Caco-2 (cell line): ENCODE data around the gene SNX3. TPM values are rescaled to one million over a fixed set of nuclear protein-coding genes. Genes with fewer than 3 reads are reported as not detected.

Experiments used
- BruUV-seq: library from RNA; stranded (reverse); fragments of 400-500 nt; replicated peaks from 2 replicates; lab custom pipeline; 2021; lab: Mats Ljungman, UMichigan
- CTCF ChIA-PET: fragments of 300-600 bp; sonication (Branson Sonifier 250); formaldehyde crosslinking; loops from one replicate; lab custom pipeline; 2022; ENCODE audit warnings: antibody characterized with exemption; lab: Charles Lee
- POLR2A ChIA-PET: fragments of 300-600 bp; sonication (Branson Sonifier 250); formaldehyde crosslinking; loops from one replicate; lab custom pipeline; 2022; ENCODE audit warnings: antibody characterized with exemption; lab: Charles Lee
- DNase-seq, 2 experiments: peaks; one replicate each; pipeline versions ENCODE4 v3.0.0 to v3.0.0-alpha.2; 2020 to 2022
- H3K27me3 ChIP-seq: replicated peaks from 2 replicates; pipeline ENCODE4 v1.6.0; 2011; ENCODE audit warnings: low read length; ENCODE audit not compliant: control insufficient read depth, insufficient read depth
- H3K36me3 ChIP-seq: 2 replicates; pipeline ENCODE4 v1.5.1; 2011; ENCODE audit warnings: low read length; ENCODE audit not compliant: control insufficient read depth, insufficient read depth
- H3K4me1 ChIP-seq: fragments of 250-450 bp; sonication (Bioruptor Pico); 2 replicates; pipeline ENCODE4 v1.5.1; 2020; ENCODE audit warnings: mild to moderate bottlenecking
- H3K4me3 ChIP-seq: 2 replicates; pipeline ENCODE4 v1.5.1; 2011; ENCODE audit warnings: low read depth, mild to moderate bottlenecking, control low read depth, low read length
- H3K9me3 ChIP-seq: fragments of 250-450 bp; sonication (Bioruptor Pico); 2 replicates; pipeline ENCODE4 v1.5.1; 2020; ENCODE audit warnings: mild to moderate bottlenecking, moderate library complexity
- H3K27ac Mint-ChIP-seq: one replicate; pipeline ENCODE4 v1.8.0; 2022; ENCODE audit warnings: mixed read lengths; ENCODE audit not compliant: unreplicated experiment
- H3K27me3 Mint-ChIP-seq: one replicate; pipeline ENCODE4 v1.8.0; 2022; ENCODE audit warnings: mixed read lengths; ENCODE audit not compliant: insufficient read depth, unreplicated experiment
- H3K36me3 Mint-ChIP-seq: one replicate; pipeline ENCODE4 v1.8.0; 2022; ENCODE audit warnings: mild to moderate bottlenecking, mixed read lengths; ENCODE audit not compliant: insufficient read depth, unreplicated experiment
- H3K4me1 Mint-ChIP-seq: one replicate; pipeline ENCODE4 v1.8.0; 2022; ENCODE audit warnings: low read depth, mixed read lengths; ENCODE audit not compliant: unreplicated experiment
- H3K4me3 Mint-ChIP-seq: one replicate; pipeline ENCODE4 v1.8.0; 2022; ENCODE audit warnings: mild to moderate bottlenecking, moderate library complexity, mixed read lengths; ENCODE audit not compliant: unreplicated experiment
- H3K9me3 Mint-ChIP-seq: one replicate; pipeline ENCODE4 v1.8.0; 2022; ENCODE audit warnings: mixed read lengths; ENCODE audit not compliant: unreplicated experiment
- intact Hi-C: fragments of 100-400 bp; cut with micrococcal nuclease; formaldehyde crosslinking; loops from one replicate; pipeline ENCODE4 v1.10.0; 2022; ENCODE audit not compliant: unreplicated experiment
- total RNA-seq: library from RNA; stranded (reverse); gene quantifications from 2 replicates; pipeline ENCODE4 v1.2.3, GENCODE V29; 2022
- TF ChIP-seq, protein P1 (sequence below), 2 experiments: fragments of 200-600 bp in 1 of 2; IDR thresholded peaks; 1 replicate in 1 of 2; 2 replicates in 1 of 2; pipeline versions ENCODE4 v1.5.1 to v1.8.0; 2011 to 2022; ENCODE audit warnings: antibody characterized with exemption in 1 of 2, control low read depth in 1 of 2, inconsistent platforms in 1 of 2, low read depth in 1 of 2, low read length in 1 of 2, mild to moderate bottlenecking in 1 of 2, moderate library complexity in 1 of 2; ENCODE audit not compliant: insufficient read depth in 1 of 2, severe bottlenecking in 1 of 2, unreplicated experiment in 1 of 2

The SNX3 gene
- total RNA-seq, 1 experiment from 2014 or later, result 114 TPM

DNA sequence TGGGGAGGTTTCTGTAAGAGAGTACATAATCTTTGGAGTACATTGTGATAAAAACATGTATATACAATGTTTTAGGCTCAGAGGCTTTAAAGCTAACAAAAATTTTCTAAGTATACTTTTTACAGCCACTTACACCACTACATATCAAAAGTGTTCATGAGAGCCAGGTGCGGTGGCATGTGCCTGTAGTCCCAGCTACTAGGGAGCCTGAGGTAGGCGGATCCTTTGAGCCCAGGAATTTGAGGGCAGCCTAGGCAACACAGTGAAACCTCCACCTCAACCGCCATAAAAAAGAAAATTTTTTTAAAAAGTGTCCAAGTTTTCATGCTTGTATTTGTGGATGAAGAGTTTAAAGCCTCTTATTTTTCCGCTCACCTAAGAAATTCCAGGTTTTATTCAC is 22.5 kb downstream of the SNX3 start:
- Mint-ChIP-seq H3K36me3 (peaks cover 22% of the 10 kb centered on the region), H3K4me1 (peaks cover 14% of the 10 kb centered on the region), H3K27ac (no peak overlapping the region), H3K4me3 (no peak overlapping the region), H3K9me3 (no peaks in the 10 kb centered on the region), H3K27me3 (no peaks in the 10 kb centered on the region)
- no peak for DNase-seq
- Histone ChIP-seq H3K36me3 (no peaks in the 10 kb centered on the region; the same call in 1 of the 2 replicates), H3K4me1 (peaks cover 9% of the 10 kb centered on the region; the same call in 1 of the 2 replicates), H3K27me3 (no peaks in the 10 kb centered on the region), H3K4me3 (no peak overlapping the region), H3K9me3 (peaks cover 7% of the 10 kb centered on the region; the same call in 1 of the 2 replicates)
- intact Hi-C loops, result no loop called here
- no TSS peak for BruUV-seq
- TF ChIP-seq, protein P1, sequence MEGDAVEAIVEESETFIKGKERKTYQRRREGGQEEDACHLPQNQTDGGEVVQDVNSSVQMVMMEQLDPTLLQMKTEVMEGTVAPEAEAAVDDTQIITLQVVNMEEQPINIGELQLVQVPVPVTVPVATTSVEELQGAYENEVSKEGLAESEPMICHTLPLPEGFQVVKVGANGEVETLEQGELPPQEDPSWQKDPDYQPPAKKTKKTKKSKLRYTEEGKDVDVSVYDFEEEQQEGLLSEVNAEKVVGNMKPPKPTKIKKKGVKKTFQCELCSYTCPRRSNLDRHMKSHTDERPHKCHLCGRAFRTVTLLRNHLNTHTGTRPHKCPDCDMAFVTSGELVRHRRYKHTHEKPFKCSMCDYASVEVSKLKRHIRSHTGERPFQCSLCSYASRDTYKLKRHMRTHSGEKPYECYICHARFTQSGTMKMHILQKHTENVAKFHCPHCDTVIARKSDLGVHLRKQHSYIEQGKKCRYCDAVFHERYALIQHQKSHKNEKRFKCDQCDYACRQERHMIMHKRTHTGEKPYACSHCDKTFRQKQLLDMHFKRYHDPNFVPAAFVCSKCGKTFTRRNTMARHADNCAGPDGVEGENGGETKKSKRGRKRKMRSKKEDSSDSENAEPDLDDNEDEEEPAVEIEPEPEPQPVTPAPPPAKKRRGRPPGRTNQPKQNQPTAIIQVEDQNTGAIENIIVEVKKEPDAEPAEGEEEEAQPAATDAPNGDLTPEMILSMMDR (IDR thresholded peaks at IDR 0.05; ENCODE audit: insufficient read depth in 1 of 2, low read depth in 1 of 2, low read length in 1 of 2, severe bottlenecking in 1 of 2, unreplicated experiment in 1 of 2), result no peak
- ChIA-PET CTCF (no interaction called here), POLR2A (no interaction called here)

DNA sequence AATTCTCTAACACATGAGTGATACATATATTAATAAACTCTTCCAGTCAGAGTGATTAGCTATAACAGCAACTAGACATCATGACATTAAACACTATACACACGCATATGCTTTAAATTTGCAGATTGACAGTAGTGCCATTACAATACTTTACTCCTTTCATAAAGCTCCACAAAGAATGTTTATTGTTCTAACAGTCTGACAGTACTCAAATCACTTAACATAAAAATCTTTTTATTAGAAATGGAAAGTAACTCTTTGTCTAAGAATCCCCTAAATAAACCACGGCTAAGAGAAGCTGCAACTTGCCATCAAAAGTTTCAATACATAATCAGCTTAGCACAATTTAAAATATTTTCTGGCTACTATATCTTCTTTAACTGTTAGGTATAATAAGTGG is 24.0 kb downstream of the SNX3 start:
- CTCF ChIA-PET, result no interaction called here
- Histone ChIP-seq H3K4me3 (no peak overlapping the region), H3K27me3 (no peaks in the 10 kb centered on the region), H3K4me1 (peaks cover 4% of the 10 kb centered on the region; the same call in 1 of the 2 replicates), H3K9me3 (no peaks in the 10 kb centered on the region), H3K36me3 (no peaks in the 10 kb centered on the region; the same call in 1 of the 2 replicates)
- POLR2A ChIA-PET, result no interaction called here
- no TSS peak for BruUV-seq
- TF ChIP-seq, protein P1 (IDR thresholded peaks at IDR 0.05; ENCODE audit: insufficient read depth in 1 of 2, low read depth in 1 of 2, low read length in 1 of 2, severe bottlenecking in 1 of 2, unreplicated experiment in 1 of 2), result no peak
- Mint-ChIP-seq H3K27me3 (no peaks in the 10 kb centered on the region), H3K4me1 (peaks cover 11% of the 10 kb centered on the region), H3K4me3 (no peak overlapping the region), H3K36me3 (peaks cover 14% of the 10 kb centered on the region), H3K27ac (no peak overlapping the region), H3K9me3 (no peaks in the 10 kb centered on the region)
- intact Hi-C loops, result no loop called here
- DNase-seq, result no peak

DNA sequence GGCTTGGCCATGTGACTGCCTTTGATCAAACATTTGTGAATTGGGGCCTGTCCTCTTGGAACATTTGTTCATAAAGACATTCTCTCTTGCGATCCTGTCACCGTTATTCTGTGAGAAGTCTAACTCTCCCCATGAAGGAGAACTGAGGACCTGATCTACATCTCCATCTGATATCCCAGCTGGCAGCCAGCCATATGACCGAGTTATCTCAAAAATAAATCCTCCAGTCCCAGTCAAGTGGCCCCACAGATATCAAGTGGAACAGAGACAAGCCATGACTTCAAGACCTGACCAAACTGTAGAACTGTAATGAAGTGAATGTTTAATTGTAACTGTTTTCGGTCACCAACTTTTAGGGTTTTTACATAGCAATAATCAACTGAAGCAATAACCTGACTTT is 25.7 kb downstream of the SNX3 start:
- intact Hi-C loops, result no loop called here
- Mint-ChIP-seq H3K36me3 (peaks cover 9% of the 10 kb centered on the region), H3K9me3 (no peaks in the 10 kb centered on the region), H3K4me1 (peaks cover 7% of the 10 kb centered on the region), H3K27ac (no peak overlapping the region), H3K27me3 (no peaks in the 10 kb centered on the region), H3K4me3 (no peak overlapping the region)
- Histone ChIP-seq H3K36me3 (no peaks in the 10 kb centered on the region; the same call in 1 of the 2 replicates), H3K4me1 (no peaks in the 10 kb centered on the region), H3K9me3 (no peaks in the 10 kb centered on the region), H3K27me3 (no peaks in the 10 kb centered on the region), H3K4me3 (no peak overlapping the region)
- ChIA-PET CTCF (no interaction called here), POLR2A (no interaction called here)
- BruUV-seq, result no TSS peak
- no peak for DNase-seq
- TF ChIP-seq, protein P1 (IDR thresholded peaks at IDR 0.05; ENCODE audit: insufficient read depth in 1 of 2, low read depth in 1 of 2, low read length in 1 of 2, severe bottlenecking in 1 of 2, unreplicated experiment in 1 of 2), result no peak
